Activated naive CD4-positive, alpha-beta T cell treated with anti-CD3 and anti-CD28 coated beads, Interleukin-2, amount 10 ng/mL, durations not matched to agents 5 hours and 36 hours (primary cell): ENCODE data around the gene UGDH. TPM values are rescaled to one million over a fixed set of nuclear protein-coding genes. Genes with fewer than 3 reads are reported as not detected.

ENCODE experiments used
- total RNA-seq, 2 experiments: library from RNA; stranded (reverse); gene quantifications; one replicate each; pipeline ENCODE4 v1.2.3, GENCODE V29; 2021

Gene UGDH
- total RNA-seq: 10 to 100 TPM; 17.1 to 17.7 TPM

GRCh38 chr4:39527296-39528060, at the start of gene UGDH:
Gene UGDH, minus strand, starts transcription at chr4:39527439. Its CDS starts 5,927 bp downstream, at chr4:39521512.

GRCh38 chr4:39458505-39459300, 68.5 kb downstream of the UGDH start, which contains the start of the genes LIAS and RPL9:
Gene LIAS, plus strand, starts transcription at chr4:39459056. Its CDS starts 62 bp downstream, at chr4:39459118.
Gene RPL9, minus strand, starts transcription at chr4:39458922. Its CDS starts 483 bp downstream, at chr4:39458439.

Other genes with a start within 250 kb of the UGDH start
- gene RFC1, start 161.1 kb downstream of the UGDH start, total RNA-seq: 10 to 100 TPM; 64.7 to 72.6 TPM
- gene KLB, start 120.5 kb downstream of the UGDH start, total RNA-seq: not detected
- gene RPL9, start 68.5 kb downstream of the UGDH start, total RNA-seq: 1,000 to 10,000 TPM; 1,410 to 1,444 TPM
- 10 to 100 TPM; 11.9 to 12.6 TPM for gene LIAS, start 68.4 kb downstream of the UGDH start, total RNA-seq
- gene SMIM14, start 111.4 kb upstream of the UGDH start, total RNA-seq: 1 to 10 TPM; 4.2 to 5.5 TPM
- 10 to 100 TPM; 62.6 to 67.4 TPM for gene UBE2K, start 170.7 kb upstream of the UGDH start, total RNA-seq